Measurements from ENCODE around the gene IFNE.

- no peak for TF ChIP-seq CTCF (IDR thresholded peaks at IDR 0.05)
- TF ChIP-seq POLR2AphosphoS5 (IDR thresholded peaks at IDR 0.05), result no peak
These were observed 28.0 kb downstream of the IFNE start for GRCh38 chr9:21454149-21454548.
